Fibroblast of skin of right quadriceps (primary cell): Measurements from ENCODE around the gene IL17F.

ENCODE experiments used
- DNase-seq: peaks from one replicate; pipeline ENCODE4 v3.0.0-alpha.2; 2013

IL17F gene

DNA sequence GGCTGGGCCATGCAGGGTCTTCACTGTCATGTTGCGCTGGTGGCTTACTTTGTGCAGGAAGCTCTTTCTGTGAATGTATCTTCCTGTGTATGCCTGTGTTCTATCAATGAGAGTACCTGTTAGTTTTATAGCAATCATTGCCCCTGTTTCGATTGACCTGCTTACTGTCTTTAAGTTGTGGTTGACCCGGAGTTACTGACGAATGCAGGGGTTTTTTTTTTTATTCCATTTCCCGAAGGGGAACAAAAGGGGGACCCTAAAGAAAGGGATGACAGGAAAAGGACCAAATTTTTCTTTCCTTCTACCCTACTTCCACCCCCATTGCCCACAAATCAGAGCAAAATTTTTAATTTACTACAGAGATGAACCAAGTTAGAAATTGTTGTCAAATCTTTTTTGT, at the start of gene IL17F:
IL17F (minus strand) TSS at position 101 of the 400 bp plus-strand sequence; CDS start at position 30, 71 bp downstream.
- no peak for DNase-seq

DNA sequence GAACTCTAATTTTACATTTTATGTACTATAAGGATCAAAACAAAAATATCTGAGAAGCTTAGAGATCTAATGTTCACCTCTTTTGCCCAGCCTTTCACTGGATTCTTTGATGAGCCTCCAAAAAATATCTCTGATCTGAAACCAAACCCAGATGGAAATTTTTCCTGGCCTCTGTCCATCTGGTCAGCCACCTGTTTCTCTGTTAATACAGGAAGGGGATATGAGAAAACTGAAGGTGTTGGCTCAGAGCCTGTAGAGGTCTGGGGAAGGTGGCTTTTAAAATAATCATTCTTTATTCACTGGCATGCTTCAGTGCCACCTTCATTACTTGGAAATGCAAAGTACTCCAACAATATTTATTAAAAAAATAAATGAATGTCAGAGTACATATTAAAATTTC, 48.8 kb upstream of the IL17F start:
- DNase-seq = no peak

DNA sequence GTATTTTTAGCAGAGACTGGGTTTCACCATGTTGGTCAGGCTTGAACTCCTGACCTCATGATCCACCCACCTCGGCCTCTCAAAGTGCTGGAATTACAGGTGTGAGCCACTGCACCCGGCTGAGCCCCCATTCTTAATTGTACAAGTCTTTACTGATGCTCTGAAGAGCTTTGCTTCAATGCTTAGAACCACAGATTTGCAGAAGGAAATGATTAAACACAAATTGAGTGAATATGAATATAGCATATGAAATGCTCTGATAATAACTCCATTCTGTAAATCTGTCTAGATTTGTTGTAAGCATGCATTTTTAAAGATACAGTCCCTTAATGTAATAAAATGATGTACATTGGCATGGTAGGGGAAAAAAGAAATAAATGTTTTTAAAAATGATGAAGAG, 44.5 kb upstream of the IL17F start:
- no peak for DNase-seq

DNA sequence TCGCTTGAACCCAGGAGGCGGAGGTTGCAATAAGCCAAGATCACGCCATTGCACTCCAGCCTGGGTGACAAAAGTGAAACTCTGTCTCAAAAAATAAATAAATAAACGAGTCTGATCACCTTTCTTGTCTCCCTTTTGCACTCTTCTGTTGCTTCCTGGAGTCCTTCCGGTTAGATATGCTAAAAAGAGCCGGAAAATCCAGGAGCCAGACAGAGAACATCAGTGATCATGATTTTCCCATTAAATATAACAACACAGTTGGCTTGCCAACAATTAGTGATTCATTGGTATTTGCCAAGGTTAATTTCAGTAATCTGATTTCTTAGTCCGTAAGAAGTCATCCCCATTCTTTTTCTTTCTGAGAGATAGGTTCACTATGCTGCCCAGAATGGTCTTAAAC, 43.9 kb upstream of the IL17F start:
- DNase-seq = no peak

DNA sequence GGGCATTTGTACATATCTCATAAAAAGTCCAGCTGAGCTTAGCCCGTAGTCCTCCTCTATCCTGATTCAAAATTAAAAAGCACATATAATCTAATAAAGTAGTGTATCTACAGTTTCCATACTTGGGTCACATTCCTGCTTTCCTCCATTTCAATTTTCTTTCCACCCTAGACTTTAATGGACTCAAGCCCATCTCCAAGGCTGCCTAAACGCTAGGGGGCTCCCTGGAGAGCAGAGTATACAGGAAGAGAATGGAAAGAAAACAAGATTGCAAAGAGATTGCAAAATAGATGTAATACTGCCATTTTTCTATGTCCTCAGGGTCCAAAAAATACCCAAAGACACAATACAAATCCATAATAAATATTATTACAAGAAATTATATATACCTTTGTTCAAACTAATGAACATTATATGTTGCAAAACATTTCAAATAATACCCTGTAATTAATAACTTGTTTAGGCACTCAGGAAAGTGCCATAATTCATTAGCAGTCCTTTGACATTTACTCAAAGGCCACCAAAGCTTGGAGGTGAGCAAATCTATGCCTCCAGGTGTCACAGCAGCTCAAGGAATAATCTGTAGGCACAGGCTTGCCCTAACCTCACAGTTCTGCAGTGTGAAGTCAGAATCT, 42.6 kb upstream of the IL17F start:
- peak; percentile 71 for DNase-seq

DNA sequence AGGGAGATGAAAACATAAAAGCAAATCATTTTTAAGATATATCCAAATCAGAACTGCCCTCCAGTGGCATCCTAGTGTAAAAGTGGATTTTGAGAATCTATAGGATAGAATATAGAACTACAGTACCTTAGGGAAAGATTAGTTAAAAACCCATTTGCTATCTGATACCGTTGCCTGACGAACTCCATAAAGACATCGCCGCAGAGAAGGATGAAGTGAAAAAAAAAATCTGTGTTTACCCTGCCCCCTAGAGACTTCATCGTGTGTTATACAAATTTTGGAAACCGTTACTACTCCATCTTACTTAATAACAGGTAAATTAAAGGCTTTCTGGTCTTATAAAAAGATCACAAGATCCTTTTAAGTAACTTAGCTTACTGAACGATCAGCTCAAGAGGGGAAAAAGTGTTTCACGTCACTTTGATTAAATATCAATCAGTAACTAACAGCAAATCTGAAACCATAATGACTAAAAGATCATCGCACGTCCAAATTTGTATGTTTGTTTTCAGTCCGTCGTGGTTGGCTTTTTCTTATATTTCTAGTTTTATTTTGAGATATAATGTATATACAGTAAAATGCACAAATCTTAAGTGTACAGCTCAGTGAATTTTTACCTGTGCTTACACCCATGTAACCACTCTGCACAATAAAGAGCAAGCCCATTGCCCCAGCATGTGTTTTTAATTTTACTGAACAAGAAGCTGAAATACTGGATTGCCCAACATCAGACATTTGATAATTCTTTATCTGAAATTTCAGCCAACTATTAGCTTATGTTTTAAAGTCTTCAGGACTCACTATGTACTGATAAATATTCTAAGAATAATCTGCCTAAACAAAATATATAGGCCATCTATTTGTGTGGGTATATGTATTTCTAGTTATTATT, 41.1 kb upstream of the IL17F start:
- DNase-seq = peak; percentile 31

DNA sequence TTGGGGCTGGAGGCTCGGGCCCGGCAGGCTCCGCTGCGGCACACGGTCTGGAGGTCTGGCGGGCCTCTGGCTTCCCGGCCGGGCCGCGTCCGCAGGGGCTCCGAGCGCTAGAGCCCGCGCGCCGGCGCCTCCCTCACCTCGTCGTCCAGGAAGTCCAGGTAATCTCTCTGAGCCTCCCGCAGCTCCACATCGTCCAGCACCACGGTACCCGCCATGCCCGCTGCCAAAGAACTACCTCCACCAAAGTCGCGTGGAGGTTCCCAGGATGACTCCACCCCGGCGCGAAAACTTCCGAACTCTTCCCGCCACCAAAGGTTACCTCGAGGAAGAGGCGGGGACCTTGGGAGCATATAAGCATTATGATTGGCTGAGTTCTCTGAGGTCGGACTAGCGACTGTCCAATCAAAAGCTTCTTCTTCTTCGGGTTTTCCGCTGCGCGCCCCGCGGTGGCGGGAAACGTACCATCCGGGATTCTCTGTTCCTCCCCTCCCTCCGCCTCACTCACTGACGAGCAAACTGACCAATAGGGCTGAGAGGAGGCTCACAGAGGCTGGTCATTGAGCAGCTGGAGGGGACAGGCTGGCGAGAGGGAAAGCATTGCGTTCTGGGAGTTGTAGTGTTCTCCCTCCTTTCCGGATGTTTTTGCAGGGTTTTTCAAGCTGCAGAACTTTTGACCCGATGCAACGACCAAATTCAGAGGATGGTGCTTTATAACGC, 40.3 kb upstream of the IL17F start, which contains the start of gene MCM3:
MCM3 (minus strand) TSS at position 283 of the 717 bp plus-strand sequence; CDS start at position 215, 68 bp downstream.
- peak; percentile 99 for DNase-seq

DNA sequence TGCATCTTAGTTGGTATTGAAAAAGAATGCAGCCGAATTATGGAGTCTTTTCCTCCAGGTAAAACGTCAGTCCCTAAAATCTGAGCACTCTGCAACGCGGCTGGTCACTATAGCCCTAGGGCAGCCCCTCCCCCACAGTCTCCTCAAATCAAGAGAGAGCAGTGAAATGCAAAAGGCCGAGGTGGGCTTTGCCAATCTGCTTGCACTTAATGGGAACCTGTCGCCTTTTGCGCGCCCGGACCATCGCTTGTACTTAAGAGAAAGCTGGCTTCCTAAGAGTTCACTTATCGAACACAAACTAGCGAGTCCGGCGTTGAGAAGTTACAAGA, 39.8 kb upstream of the IL17F start:
- peak; percentile 19 for DNase-seq

DNA sequence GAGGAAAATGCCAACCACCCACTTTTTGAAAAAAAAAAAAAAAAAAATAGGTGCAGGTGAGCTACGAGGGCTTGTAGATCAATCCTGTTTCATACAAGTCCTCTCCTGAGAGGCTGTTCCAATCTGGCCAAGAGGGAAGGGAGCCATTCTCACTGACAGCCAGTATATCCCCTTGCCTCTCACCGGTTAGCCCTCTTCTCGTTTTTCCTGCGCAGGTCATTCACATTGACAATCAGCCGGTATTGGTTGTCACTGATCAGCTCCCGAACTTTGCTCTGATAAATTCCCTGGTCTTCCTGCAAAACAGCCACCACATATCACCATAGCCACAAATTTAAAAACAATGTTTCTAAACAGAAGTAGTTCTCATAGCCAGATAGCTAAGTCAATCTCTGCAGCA, 38.8 kb upstream of the IL17F start:
- no peak for DNase-seq

DNA sequence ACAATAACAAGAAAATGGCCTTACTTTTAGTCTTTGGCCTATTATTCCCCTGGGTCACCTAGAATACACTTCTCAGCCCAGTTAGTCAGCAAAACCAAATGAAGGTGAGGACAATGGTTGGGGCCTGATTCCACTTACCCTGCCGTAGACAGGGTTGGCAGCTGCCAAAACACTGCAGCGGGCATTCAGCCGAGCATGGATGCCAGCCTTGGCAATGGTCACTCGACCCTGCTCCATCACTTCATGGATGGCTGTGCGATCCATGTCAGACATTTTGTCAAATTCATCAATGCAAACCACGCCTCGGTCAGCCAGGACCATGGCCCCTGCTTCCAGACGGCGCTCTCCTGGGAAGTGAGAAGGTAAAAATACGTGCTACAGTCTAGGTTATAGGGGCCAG, 31.8 kb upstream of the IL17F start:
- no peak for DNase-seq

DNA sequence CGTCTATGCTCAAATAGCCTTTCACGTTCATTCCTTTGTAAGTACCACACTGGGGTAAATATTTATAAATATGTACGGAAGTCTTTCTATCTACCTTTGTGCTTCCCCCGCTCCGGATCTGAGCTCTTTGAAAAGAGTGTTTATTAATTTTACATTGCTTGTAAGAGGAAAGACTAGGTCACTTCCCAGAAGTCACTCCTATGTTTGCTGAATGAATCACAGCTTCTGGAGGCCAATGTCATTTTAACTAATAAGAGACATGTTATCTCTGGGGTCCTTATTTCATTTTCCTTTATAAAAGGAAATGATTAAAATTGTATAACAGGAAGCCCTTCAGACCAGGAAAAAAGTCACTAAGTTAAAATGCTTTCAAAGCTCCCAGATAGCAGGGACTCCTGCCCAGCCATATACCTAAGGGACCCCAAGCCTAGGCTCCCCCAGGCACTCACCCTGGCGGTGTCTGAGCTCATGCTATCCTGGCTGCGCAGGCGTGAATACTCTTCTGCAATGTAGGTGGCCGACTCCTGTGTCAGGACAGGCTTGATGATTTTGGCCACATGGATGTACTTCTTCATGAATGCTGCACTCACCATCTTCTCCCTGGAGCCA, 27.7 kb upstream of the IL17F start:
- no peak for DNase-seq

DNA sequence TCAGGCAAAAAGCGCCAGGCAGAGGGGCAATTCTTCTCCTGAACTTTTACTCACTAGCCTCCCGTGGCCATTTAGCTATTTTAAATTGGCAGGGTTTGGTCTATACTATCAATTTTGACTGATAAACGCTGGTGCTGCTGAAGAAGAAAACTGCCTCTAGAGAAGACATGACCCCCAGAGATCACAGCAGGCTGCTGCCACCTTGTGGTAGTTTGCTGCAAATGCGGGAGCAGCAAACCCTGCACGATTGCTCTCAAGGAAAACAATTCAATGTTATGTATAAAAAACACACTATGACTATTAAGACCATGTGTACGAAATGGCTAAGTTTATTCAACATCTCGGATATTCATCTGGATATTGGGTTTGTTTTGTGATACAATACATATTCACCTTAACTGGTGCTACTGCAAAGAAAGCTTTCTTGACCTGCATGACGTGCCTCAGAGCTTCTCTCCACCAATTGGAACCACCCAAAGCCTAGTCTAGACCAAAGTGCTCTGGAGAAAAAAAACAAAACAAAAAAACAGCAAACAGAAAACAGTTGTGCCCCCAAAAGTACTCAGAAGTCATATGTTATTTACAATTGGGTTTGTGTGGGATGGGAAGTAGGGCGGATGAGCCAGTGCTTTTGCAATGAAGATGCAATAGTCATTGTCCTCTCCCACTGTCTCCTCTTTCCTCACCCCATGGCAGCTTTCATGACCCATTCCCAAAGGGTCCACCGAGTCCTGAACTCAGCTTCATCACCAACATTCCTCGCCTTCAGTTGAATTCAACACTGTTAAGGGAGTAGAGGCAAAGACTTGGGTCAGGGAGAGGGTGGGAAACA, 19.6 kb upstream of the IL17F start:
- DNase-seq = peak; percentile 60

DNA sequence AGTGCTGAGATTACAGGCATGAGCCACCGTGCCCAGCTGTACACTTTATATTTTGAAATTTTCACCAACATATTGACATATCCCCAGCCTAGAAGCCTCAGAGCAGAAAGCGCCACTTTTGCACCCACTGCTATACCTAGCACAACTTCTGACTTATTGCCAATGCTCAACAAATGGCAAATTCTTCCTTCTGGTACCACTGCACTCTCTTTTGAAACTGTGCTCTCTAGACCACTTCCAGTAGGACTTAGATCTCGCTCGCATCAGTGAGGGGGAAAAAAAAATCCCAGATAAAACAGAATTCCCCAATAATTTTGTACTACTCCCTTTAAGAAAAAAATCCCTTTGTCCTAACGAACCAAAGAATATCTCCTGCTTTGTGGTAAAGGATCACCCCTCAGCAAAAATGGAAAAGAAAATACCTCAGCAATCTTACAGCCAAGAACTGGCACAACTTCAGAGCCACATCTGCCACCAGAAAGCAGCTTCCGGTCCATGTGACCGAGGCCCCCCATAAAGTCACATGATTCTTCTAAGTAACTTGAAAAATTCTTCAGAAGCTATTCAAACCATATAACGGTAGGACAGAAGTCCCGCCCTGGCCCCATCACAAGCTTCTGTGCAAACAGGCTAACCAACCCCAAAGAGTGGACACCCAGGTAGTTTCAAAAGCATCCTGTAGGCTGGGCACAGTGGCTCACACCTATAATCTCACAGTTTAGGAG, 18.5 kb upstream of the IL17F start:
- DNase-seq = no peak

DNA sequence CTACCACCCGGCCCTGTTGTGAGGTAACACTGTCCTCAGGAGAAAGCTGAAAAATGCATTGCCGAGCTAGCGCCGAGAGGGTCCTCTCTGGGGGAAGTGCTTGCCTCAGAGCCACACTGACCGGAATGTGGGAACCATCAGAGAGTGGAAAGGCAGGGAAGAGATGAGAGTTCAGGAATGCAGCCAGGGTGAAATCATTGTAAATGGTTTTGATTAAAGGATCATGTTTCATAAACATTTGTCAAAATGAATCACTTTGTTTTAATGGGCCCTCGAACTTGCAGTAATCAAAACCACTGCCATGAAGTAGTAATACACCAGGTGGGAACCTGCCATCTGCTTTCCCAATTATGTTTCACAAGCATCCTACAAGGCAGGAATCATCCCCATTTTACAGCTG, 16.9 kb upstream of the IL17F start:
- DNase-seq = peak; percentile 90

DNA sequence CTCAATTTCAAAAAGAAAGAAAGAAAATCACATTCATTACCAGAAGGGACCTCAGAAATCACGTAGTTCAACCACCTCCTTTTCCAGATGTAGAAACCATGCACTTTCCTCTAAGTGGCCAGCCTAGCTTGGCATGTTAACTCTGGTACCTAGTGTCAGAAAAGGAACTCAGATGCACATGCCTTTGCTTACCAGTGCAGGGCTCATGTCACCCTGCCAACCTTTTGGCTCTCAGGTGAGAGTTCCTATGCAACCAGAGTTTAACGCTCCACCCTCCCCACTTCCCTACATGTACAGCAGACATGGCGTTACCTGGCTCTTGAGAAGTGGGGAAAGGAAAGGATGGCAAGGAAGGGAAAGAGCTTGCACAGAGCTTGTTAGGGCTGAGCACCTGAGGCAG, 16.3 kb upstream of the IL17F start:
- no peak for DNase-seq

DNA sequence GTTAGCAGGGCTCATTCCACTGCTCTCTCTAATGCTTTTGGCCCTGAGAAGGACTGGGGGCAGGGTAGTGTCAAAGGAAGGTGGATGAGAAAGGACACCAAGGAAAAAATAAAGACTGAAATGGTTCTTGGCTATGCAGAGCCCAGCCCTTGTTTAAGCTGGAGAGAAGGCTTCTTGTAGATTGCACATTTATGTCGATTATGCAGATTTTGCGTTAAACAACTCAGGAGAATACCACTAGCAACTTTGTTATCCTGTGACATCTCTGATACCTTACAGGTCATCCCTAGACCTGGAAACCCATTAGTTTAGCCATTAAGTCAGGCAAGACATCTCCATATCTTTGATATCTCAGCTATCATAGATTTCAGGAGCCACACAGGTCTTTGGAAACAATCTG, 11.1 kb upstream of the IL17F start:
- no peak for DNase-seq

DNA sequence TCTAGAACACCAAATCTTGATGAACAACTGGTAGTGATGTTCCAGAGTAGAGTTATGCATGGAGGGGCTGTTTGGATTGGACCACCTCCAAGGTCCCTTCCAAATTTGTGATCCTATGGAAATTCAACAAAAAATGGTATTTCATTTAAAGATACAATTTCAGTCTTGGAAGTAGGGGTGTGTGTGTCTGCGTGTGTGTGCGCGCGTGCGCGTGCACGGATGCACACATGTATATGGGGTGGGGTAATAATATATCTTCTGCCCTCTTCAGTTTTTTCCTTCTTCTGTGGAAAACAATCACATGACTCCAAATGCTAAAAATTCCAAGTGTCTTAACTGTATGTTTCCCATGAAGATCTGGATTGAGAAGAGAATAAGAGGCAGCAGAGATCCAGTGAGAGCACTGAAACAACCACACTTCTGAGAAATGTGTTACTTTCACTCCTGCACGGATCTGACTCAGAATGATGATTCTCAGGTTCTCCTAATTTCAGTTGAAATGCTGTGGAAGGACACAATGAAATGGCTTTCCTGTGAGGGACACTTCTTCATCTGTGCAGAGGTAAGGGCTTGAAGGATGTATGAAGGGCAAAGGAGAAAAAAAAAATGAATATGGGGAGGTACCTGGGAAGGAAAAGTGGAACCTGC, 10.6 kb upstream of the IL17F start:
- DNase-seq = no peak

DNA sequence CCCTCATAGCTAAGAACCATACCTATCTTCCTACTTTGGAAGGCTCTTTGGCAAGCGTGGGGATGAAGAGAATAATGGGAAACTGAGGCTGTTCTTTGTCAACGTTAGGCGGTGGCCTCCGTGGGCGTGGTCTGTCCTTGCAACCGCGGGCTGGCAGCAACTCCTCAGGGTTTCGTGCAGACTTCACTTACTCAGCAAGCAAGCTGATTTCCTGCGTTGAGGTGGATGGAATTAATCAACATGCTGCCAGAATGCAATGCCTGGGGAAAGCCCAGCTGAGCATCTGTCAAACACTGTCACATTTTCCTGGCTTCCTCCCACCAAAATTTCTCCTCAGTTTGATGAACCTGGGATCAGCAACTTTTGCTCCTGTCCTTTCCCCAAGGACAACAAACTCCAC, 9.2 kb upstream of the IL17F start:
- peak; percentile 36 for DNase-seq

DNA sequence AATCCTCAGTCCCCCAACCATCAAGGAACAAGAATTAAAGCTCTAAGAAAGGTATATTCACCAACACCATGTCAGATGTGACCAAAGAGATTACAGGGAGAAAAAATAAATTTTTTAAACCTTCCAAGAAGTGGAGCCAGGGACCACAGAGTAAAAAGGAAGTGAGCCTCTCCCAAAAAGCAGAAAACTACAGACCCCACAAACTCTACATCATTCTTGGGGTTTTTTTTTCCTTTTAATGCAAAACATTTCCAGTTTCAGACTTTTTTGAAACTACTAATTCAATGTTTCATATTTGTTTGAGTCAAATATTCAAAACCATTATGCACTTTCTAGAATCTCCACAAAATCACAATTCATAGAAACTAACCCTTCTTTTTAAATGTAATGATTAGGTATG, 6.8 kb upstream of the IL17F start:
- no peak for DNase-seq

DNA sequence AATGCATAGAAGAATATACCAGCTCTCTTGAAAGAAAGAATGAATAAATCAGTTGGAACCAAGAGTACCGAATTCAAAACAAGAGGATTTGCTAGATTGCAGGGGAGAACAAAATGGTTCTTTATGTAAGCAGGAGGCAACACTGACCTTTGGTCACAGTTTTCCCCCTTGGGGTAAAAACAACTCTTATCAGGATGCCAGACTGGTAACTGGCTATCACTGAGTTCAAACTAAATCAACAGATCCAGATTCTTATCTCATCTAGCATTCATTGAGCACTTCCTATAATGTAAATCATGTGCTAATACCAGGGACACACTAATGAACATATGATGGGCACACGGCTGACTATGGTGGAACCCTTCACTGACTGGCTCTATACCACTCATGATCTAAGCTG, 4.8 kb upstream of the IL17F start:
- DNase-seq = no peak

DNA sequence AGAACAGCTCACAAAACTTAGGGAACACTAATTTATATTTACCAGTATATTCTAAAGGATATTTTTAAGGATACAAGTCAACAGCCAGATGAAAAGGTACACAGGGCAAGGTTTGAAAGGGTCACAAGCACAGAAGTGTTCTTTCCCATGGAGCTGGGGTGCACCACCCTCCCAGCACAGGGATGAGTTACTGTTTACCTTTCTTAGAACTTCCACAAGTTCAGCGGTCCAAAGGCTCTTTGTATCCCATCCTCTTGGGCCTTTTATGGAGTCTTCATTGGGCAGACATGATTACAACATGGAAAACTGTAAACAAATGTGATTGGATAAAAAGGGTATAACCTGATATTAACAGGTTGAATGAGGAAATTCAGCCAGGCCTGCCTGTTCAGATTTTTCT, 1.1 kb upstream of the IL17F start:
- no peak for DNase-seq
